GM19193 (cell line): ENCODE results near the gene PBRM1.

Experiments used
- POLR2A ChIP-seq: IDR thresholded peaks from 4 replicates; pipeline ENCODE4 v1.6.1; 2011; ENCODE audit not compliant: insufficient read depth, insufficient read length; ENCODE audit errors: extremely low read depth

The PBRM1 gene

GRCh38 chr3:52530918-52531826, 154.5 kb downstream of the PBRM1 start:
- no peak for TF ChIP-seq POLR2A

- no peak for TF ChIP-seq POLR2A
Observed at GRCh38 chr3:52529376-52530333, 156.1 kb downstream of the PBRM1 start.

GRCh38 chr3:52528586-52529375, 156.9 kb downstream of the PBRM1 start:
- TF ChIP-seq POLR2A = no peak

GRCh38 chr3:52527732-52528585, 157.8 kb downstream of the PBRM1 start:
- no peak for TF ChIP-seq POLR2A

GRCh38 chr3:52527039-52527731, 158.5 kb downstream of the PBRM1 start:
- no peak for TF ChIP-seq POLR2A

GRCh38 chr3:52525680-52526561, 159.8 kb downstream of the PBRM1 start:
- TF ChIP-seq POLR2A = no peak

GRCh38 chr3:52524752-52525679, 160.7 kb downstream of the PBRM1 start:
- no peak for TF ChIP-seq POLR2A

GRCh38 chr3:52524258-52524751, 161.4 kb downstream of the PBRM1 start:
- no peak for TF ChIP-seq POLR2A

GRCh38 chr3:52523386-52524257, 162.1 kb downstream of the PBRM1 start:
- TF ChIP-seq POLR2A = no peak

- TF ChIP-seq POLR2A = no peak
Observed at GRCh38 chr3:52522651-52523251, 163.0 kb downstream of the PBRM1 start.
